NCI-H1694 treated with DMSO at 0.1 percent for 48 hours (cell line): ENCODE results near the gene FBXO27.
"Not testable (repeated sequence)": the region's sequence is repeated elsewhere in the genome, so short reads cannot be mapped to it uniquely, and the experiment has no call there.

Experiments used
- DNase-seq: peaks from one replicate; lab custom pipeline; 2025; lab: John Stamatoyannopoulos, UW

FBXO27 gene

DNA sequence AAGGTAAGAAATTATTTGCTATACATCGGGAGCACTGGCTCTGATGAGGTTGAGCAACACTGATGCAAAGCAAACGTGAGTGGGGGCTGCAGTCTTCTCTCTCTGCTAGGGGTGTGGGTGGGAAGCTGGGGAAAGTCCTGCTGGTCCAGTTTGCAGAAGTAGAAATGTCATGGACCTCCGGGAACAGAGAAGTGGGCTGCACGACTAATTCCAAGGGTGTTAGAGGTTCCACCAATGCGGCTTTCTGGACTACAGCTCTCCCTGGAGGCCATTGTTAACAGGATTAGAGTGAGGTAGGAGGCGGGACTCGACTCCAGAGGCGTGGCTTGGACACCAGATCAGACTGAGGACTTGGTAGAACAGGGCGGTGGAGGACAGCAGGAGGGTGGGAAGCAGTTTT is 5.7 kb upstream of the FBXO27 start:
- DNase-seq = no peak

DNA sequence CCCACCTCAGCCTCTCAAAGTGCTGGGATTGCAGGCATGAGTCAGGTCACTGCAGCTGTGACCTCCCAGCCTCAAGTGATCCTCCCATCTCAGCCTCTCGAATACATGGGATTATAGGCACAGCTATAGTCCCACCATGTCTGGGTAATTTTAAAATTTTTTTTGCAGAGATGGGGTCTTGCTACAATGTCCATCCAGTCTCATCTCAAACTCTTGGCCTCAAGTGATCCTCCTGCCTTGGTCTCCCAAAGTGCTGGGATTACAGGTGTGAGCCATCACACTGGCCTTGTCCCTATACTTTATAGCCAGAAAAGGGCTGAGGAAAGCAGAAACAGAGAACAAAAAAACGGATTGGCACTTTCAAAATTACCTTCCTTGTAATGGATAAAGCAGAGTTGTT is 4.8 kb upstream of the FBXO27 start:
- DNase-seq = no peak

DNA sequence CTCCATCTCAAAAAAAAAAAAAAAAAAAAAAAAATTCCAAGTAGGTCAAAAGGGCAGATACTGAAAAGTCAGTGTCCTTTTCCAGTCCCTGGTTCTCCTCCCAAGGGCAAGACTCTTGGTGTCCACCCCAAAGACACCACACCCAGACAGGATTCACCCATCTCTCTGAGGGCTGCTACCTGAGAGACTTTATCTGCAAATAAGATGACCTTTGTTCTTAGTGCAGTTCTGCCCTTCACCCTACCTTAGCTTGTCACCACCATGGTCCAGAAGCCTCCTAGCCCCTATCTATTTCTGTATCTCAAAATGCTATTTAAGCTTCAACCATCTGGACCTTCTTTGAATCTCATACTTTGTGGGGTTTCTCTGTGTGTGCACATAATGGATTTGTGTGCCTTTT is 4.2 kb upstream of the FBXO27 start:
- no peak for DNase-seq

DNA sequence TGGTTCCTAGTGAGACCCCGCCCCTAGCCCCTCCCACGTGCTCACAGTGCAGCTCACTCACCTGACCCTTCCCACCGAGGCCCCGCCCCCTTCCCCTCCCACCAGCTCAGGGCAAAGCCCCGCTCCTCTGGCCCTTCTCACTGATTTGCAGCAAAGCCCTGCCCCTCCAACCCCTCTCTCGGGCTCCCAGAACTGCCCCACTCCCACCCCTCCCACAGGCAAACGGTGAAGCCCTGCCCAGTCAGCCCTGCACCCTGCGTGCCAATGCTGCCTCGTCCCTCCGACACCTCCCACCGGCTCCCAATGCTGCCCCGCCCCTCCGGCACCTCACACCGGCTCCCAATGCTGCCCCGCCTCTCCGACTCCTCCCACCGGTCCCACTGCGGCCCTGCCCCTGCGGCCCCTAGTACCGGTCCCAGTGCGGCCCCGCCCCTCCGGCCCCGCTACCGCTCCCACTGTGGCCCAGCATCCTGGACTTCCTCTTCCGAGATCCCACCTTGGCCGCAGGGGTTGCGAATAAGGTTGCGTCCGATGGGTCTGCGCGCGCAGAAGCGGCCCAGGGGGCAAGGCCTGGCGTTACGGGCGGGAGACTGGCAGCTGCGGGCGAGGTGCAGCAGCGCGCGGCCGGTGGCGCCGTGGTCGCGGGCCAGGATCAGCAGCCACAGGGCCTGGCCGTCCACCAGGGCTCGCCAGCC is 834 bp downstream of the FBXO27 start:
- DNase-seq = no peak

DNA sequence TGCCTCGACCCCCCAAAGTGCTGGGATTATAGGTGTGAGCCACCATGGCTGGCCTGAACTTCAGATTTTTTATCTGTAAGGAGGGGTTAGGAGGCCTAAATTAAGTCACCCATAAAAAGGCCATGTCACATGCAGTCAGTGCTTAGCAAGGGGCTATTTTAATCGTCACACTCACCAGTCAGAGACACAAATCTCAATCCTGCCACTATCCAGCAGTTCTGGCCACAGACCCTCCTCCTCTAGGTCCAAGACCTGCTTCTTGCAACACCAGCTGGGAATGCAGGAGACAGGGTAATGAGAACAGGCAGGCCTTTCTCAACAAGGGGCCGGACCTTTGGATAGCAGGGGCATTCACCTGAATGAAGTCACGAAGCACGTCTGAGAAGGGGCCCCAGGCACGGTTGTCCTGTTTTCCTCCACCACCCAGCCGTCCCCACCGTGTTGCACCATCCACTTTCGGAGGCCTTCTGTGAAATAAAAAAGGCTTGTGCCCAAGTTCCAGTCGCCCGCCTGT is 1.4 kb downstream of the FBXO27 start:
- DNase-seq = no peak

DNA sequence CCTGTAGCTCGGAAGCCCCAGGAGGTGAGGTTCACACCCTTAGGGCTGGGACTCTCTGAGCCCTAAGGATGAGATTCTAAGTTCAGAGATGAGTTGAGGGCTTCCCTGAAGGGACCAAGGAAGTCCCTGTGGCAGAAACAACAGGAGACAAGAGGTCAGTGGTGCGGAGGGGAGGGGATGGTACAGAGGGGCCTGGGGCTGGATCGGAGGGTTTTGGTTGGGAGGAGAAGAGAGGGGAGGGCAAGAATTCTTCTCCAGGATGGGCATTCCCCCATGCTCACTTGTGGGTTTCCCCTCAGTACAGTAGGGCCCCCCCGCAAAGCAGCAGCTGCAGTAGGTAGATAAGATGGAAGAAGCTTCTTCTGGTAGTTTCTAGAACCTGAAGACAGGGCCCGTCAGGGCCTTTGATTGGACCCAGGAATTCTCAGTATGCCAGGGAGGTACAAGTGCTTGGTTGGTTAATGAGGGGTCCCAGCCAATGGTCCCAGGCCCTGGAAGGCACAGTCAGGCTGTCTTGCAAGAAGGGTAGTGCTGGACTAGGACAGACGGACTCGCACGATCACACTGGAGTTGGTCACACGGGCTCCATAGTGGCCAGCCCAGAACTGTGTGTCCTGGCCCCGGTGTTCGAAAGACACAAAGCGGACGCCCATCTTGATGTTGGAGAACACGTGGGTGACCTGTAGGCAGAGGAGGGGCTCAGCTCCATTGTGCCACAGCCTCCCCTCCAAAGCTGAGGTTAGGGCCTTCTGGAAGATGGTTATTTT is 7.3 kb downstream of the FBXO27 start:
- DNase-seq = no peak

DNA sequence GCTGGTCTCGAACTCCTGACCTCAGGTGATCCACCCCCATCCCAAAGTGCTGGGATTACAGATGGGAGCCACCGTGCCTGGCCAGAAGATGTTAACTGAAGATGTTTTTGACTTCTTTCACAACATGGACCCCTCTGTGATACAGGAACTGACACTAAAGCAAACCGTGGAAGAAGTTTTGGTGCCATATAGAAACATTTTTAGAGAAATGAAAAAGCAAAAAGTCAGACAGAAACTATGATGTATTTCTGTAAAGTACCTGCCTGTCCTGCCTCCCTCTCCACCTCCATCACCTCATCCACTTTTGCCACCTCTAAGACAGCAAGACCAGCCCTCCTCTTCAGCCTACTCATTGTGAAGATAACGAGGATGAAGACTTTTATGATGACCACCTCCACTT is 11.3 kb downstream of the FBXO27 start:
- no peak for DNase-seq

DNA sequence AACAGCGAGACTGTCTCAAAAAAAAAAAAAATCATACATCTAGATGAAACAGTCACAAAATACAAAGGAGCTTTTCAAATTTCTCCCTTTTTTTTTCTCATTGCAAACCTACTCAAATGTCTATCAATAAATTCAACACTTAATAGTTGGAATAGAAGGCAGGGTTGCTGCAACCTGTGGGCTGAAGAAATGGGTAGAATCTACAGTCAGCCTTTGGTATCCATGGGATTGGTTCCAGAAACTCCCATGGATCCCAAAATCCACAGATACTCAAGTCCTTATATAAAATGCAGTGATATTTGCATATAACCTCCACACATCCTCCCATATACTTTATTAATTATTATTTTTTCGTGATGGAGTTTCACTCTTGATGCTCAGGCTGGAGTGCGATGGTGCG is 14.7 kb downstream of the FBXO27 start:
- no peak for DNase-seq

DNA sequence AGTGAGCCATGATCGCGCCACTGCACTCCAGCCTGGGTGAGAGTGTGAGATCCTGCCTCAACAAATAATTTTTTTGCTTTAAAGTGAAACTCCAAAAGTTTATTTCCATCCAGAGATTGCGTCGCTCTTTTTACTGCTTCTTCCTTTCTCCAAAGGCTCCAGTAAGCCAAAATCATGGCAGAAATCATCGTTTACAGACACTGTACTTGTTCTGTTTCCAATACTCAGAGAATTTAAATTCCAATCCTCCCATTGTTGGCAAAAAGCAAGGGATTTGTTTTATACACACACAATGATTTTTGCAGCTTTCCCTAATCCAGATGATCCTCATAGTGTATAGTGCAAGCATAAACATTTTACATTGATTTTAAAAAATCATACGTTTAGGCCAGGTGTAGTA is 15.3 kb downstream of the FBXO27 start:
- no peak for DNase-seq

DNA sequence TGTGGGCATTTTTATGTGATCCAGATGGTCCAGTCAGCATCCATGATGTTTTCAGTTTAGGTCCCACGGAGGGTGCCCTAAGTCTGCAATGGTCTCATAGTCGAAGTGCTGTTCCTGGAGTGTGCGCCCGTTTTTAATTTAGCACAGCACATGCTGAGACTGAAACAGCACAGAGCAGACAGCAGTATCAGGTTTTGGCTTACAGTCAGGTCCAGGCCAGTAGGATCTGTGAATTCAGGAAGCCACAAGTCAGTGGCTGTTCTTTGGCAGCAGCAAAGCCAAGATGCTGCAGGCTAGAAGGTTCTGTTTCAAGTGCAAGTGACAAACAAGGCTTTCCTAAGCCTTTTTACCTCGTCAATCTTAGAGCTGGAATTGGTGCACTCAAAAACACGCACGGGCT is 18.3 kb downstream of the FBXO27 start:
- DNase-seq = no peak

DNA sequence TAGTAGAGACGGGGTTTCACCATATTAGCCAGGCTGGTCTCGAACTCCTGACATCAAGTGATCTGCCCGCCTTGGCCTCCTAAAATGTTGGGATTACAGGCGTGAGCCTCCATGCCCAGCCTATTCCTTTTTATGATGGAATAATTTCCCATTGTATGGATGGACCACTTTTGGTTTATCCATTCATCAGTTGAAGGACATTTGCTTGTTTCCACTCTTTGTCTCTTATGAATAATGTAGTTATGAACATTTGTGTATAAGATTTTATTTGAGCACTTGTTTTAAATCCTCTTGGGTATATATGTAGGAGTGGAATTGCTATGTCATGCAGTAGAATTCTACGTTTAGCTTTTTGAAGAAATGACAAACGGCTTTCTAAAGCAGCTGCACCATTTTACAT is 23.3 kb downstream of the FBXO27 start:
- DNase-seq = no peak

DNA sequence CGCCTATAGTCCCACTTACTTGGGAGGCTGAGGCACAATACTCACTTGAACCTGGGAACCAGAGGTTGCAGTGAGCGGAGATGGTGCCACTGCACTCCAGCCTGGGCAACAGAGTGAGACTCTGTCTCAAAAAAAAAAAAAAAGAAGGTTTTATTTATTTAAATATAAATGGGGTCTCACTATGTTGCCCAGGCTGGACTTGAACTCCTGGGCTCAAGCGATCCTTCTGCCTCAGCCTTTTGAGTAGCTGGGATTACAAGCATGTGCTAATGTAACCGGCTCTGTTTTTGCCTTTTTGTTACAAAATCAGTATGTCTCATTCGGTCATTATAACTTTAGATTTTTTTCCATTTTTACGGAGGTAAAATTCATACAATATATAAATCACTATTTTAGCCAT is 24.2 kb downstream of the FBXO27 start:
- no peak for DNase-seq

DNA sequence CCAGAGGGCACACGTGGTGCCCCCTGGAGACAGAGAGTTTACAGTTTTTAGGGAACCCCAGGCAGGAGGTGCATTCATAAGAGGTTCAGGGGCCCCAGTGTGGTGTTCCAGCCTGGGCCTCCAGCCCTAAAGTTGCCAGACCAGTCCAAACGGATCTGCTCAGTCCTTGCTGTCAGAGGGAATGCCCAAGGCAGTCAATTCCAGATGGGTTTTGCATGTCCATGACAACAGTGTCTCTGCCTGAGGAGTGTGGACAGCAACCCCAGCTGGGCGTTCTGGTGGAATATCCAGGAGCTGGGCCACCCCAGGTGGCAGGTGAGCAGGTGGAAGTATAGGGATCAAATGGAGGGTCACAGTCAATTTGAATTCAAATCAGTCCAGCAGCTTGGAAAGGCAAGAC is 25.3 kb downstream of the FBXO27 start:
- DNase-seq = no peak

DNA sequence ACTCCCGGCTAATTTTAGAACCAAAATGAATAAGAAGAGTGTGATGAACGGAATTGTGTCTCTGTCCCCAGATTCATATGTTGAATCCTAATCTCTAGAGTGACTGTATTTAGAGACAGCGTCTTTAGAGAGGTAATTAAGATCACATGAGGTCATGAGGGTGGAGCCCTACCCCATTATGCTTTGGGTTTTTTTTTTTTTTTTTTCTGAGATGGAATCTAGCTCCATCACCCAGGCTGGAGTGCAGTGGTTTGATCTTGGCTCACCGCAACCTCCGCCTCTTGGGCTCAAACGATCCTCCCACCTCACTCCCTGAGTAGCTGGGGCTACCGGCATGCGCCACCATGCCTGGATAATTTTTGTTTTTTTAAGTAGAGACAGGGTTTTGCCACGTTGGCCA is 27.9 kb downstream of the FBXO27 start:
- no peak for DNase-seq

DNA sequence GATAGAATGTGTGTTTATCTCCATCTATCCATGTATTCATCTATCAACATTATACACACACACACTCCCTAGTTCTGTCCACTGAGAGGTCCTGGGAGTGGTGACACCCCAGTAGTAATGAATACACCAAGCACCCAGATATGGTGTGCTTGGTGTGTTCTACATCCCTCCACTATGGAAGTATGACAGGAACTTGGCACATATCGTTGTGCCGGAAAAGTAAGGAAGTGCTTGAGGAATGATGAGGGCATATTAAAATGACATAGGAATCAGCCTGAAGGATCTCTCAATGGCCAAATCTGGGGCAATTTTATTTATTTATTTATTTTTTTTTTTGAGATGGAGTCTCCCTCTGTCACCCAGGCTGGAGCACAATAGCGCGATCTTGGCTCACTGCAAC is 28.6 kb downstream of the FBXO27 start:
- DNase-seq = no peak

DNA sequence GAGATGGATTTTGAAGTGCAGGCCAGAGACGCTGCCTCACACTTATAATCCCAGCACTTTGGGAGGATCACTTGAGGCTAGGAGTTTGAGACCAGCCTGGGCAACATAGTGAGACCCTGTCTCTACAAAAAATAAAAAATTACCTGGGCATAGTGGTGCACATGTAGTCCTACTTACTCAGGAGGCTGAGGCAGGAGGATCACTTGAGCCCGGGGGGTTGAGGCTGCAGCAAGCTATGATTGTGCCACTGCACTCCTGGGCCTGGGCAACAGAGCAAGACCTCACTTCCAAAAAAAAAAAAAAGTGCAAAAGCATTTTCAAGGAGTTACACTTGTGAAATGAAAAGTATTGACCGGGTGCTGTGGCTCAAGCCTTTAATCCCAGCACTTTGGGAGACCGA is 29.2 kb downstream of the FBXO27 start:
- DNase-seq = no peak

DNA sequence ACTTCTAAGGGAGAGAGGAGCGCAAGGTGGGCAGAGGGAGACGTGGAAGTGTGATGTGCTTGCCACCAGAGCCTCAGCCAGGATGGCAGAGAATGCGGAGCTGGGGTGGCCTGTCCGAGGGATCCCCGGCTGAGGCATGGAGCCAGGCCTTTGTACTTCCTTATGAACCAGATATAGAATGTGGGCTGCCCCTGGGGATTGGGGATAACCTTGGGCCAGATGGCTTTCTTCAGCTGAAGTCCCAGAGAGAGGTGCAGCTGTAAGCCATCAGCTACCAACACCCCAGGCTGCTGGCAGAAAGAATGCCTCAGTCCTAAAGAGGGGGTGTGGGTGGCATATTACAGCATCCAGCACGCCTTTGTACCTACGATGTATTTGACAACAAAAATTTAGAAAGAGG is 31.3 kb downstream of the FBXO27 start:
- DNase-seq = no peak

DNA sequence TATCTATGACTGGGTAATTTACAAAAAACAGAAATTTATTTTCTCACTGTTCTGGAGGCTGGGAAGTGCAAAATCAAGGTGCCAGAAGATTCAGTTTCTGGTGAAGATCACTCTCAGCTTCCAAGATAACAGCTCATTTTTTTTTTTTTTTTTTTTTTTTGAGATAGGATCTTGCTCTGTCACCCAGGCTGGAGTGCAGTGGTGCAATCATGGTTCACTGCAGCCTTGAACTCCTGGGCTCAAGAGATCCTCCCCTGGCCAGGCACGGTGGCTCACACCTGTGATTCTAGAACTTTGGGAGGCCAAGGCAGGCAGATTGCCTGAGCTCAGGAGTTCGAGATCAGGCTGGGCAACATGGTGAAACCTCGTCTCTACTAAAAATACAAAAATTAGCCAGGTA is 34.8 kb downstream of the FBXO27 start:
- DNase-seq = not testable (repeated sequence)

DNA sequence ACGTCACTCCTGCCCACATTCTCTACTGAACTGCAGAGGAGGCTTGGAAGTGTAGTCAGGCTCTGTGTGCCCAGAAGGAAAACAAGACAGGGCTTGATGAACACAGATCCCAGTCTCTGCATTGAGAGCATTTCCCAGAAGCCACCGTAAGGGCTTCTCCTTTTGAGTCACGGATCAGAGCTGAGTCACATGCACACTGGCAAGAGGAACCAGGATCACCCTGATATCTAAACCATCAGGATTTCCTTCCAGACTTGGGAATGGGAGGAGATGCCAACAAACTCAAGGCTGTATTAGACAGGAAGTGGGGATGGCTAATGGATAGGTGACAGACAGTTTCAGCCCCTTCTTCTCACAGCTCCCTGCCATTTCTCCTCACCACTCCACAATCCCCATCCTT is 39.1 kb downstream of the FBXO27 start:
- DNase-seq = no peak

DNA sequence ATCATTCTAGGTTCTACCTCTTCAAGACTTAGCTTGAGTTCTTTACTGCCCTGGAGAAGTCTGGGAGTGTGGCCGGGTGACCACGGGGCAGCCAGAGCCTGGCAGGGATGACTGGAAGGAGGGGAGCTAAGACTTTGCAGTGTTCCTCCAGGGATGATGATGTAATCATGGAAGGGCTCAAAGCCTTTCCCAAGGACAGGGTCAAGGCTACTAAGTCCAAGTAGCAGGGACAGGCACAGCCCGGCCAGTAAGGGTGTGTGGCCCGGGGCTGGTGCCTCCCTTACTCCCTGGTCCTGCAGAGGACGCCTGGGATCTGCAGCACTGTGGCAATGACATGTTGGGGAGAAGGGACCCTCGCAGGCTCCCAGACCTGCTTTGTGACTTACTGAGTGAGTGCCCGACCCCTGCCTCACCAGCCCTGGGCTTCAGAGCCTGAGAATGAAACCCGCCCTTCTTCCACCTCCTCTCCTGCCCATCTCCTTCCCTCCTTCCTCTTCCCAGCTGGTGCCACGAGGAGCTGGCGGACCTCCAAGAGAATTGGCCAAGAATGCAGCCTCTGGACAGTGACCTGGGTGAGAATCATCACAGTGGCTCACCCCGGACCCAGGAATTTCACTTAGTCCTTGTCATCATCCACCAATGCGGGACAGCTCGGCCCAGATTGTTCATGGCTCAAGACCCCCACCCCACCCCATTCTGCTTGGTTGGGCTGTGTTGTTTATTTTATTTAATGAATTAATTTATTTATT is 41.2 kb downstream of the FBXO27 start:
- no peak for DNase-seq

DNA sequence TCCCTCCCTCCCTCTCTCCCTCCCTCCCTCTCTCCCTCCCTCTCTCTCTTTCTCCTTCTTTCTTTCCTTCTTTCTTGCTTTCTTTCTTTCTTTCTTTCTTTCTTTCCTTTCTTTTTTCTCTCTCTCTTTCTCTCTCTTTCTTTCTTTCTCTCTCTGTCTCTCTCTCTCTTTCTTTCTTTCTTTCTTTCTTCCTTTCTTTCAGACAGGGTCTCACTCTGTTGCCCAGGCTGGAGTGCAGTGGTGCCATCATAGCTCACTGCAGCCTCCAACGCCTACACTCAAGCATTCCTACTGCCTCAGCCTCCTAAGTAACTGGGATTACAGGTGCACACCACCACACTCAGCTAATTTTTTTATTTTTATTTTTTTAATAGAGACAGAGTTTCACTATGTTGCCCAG is 42.7 kb downstream of the FBXO27 start:
- DNase-seq = not testable (repeated sequence)

DNA sequence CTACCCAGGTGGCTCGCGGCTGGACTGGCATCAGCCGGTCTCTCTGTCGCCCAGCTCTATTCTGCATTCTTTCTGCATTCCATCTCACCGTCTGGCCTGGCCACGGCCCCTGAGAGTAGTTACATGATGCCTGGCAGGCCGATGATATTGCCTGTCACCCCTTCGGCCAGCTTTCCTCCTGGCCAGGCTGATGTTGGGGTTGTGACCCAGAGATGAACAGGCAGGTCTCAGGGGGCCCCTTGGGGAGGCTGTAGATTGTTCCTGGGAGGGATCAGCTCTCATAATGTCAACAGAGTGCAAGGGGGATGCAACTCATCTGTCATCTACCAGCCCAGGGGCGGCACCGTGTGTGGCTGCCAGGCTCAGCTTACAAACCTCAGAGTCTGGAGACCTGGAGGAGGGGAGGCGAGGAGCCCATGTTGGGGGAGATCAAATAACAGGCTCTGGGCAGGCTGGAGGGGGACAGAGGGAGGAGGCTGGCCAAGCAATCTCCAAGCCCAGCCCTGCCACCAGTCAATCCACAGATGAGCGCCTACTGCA is 43.2 kb downstream of the FBXO27 start:
- DNase-seq = no peak

DNA sequence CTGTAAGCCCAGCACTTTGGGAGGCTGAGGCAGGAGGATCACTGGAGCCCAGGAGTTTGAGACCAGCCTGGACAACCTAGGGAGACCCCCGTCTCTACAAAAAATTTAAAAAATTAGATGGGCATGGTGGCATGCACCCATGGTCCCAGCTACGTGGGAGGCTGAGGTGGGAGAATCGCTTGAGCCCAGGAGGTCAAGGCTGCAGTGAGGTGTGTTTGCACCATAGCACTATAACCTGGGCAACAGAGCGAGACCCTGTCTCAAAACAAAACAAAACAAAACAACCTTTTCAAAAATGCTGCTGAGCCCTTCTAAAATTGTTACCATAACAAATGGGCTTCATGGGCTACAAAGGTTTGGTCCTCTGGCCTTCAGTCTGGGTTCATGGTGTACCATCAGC is 43.7 kb downstream of the FBXO27 start:
- not testable (repeated sequence) for DNase-seq
